Activated CD4-positive, alpha-beta T cell treated with anti-CD3 and anti-CD28 coated beads, Interleukin-10, Interleukin-2, amounts not matched to agents 100 ng/mL and 50 ng/mL, durations not matched to agents 16 hours and 8 hours (primary cell): ENCODE measurements around the gene GABBR2.
"Not testable (repeated sequence)": the region's sequence is repeated elsewhere in the genome, so short reads cannot be mapped to it uniquely, and the experiment has no call there.

Experiments used
- DNase-seq: peaks from one replicate; pipeline ENCODE4 v3.0.0-alpha.2; 2020

Gene GABBR2

GRCh38 chr9:98684816-98685215 lies 23.9 kb downstream of the GABBR2 start:
- not testable (repeated sequence) for DNase-seq

DNA sequence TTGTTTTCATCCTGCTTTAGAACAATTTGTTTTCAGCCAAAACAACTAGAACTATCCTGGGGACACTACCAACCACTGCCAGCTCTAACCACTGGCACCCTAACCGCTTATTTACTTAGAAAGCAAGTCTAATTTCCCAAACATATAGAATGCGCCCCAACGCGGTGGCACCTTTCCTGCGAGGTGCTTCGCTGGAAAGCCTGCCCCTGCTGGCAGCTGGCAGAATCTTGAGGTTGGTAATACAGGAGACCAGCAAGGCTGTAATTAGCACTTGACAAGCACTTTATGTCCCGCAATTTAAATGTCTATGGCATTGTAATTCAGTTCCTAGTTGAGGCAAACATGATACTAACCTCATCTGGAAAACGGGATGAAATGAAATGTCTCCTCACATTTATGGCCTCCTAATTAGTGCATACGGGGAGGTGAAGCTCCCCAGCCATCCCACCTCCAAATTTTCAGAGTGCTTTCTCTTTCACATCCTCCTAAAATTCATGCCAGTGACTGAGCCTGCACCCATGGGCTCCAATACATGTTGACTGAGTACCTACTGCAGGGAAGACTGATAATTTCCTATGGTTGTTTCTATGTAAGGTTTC lies 30.4 kb downstream of the GABBR2 start:
- peak; percentile 36 for DNase-seq

DNA sequence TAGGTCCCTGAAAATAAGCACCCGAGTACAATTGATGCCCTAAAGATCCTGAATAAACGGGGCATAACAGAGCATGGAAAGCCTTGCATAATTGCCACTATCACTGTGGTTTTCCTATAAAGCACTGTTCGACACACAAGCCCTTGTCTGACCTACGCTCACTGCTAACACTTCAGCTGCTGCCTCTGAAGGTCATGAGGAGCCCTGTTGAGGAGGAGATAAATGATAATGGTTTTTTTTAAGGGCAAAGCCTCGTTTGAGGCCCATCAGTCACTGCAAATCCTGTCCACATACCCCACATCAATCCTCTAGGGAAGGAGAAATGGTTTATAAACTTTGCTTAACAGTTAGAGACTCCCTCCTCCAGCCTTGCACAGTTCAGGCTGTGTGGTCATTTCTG lies 35.1 kb downstream of the GABBR2 start:
- no peak for DNase-seq

DNA sequence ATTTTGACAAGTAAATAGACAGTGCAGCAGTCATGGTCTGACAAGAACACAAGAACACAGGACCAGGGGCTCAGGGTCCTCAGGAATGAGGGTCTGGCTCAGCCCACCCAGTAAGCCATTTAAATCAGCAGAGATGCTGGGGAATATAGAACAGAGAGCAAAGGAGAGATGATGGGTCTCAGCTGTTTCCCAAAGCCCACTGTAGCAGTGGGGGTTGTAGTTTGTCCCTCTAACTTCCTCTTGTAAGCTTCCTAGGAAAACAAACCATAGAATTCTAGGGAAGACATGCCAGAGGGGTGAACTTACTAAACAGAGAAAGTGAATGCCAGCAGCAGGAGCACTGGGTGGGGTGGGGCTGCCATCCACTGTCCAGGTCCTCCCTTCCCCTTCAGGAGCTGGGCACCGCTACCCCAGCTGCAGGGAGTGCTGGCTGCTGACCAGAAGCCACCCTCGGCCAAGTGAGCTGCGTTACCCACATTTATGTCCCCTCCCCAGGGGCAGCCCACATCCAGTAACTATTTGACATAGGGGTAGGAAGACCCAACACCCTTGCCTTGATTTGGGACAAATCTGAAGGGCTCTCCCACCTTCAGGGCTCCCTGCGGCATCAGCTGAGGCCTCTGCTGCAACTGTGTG lies 41.6 kb downstream of the GABBR2 start:
- no peak for DNase-seq

DNA sequence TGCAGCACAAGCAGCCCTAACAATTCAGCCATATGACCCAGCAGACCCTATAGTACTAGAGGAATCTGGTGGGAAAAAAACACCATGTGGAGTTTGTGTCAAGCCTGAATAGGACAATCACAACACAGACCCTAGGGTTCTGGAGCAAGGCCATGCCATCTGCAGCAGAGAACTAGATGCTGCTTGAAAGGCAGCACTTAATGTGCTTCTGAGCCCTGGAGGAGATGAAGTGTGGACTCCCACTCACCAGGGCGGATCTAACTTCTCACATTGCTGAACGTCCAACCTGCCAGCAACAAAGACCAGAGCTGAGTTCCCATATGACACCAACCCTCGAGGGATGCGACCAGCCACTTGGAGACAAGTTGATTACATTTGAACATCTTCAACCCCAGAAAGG lies 43.2 kb downstream of the GABBR2 start:
- DNase-seq = no peak

DNA sequence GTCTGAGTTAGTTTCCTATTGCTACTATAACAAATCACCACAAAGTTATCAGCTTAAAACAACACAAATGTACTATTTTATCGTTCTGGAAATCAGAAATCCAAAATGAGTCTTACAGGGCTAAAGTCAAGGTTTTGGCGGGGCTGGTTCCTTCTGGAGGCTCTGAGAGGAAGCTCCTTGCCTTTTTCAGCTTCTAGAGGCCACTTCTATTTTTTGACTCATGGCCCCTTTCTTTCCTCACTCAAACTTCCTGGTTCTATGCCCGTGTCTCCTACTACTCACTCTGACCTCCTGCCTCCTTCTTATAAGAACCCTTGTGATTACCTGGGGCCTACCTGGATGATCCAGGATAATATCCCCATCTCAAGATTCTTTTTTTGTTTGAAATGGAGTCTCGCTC lies 48.2 kb downstream of the GABBR2 start:
- no peak for DNase-seq

- DNase-seq = no peak
Measured at GRCh38 chr9:98658951-98659351, 49.8 kb downstream of the GABBR2 start.

- DNase-seq = no peak
Measured at GRCh38 chr9:98657897-98658296, 50.8 kb downstream of the GABBR2 start.

DNA sequence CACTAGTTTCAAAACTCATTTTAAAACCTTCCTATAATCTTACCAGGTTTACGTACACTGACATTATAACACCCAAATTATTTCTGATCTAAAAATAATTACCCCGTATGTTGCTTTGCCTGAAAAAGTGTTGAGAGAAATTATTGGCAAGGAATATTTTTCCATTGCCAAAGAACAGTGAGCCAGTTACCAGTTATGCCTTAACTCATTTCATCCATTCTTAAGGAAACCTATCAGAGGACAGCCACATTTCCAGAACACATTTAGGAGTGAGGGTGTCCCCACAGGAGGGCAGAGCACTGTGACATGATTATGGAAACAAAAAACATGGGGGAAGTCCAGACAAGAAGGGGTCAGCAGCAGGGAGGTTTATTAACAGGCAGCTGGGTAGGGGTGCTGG lies 52.2 kb downstream of the GABBR2 start:
- no peak for DNase-seq

DNA sequence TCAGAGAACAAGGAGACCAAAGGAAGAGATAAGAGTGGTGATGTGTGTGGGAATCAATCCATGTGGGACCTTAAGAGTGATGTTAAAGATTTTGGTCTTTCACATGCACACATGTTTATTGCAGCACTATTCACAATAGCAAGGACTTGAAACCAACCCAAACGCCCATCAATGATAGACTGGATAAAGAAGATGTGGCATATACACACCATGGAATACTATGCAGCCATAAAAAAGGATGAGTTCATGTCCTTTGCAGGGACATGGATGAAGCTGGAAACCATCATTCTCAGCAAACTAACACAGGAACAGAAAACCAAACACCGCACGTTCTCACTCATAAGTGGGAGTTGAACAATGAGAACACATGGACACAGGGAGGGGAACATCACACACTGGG lies 53.3 kb downstream of the GABBR2 start:
- DNase-seq = not testable (repeated sequence)

GRCh38 chr9:98654247-98654646 lies 54.5 kb downstream of the GABBR2 start:
- DNase-seq = no peak

- no peak for DNase-seq
Measured at GRCh38 chr9:98652741-98653140, 56.0 kb downstream of the GABBR2 start.

GRCh38 chr9:98652302-98652701 lies 56.4 kb downstream of the GABBR2 start:
- DNase-seq = no peak

DNA sequence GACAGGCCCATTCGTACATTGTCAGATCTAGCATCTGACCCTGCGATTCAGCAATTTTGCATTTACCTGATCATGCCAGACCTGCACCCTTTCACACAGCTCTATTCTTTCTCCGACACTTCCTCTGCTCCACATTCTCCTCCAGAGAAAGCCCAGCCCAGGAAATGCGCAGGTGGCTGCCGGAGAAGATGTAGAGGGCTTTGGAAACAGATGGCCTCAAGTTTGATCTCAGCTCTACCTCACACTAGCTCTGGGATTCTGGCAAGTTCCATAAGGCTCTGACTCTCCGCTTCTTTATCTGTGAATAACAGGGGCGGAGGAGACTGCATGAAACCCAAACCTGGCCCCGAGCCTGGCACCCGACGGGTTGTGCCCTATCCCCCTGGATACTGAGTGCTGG lies 61.5 kb downstream of the GABBR2 start:
- no peak for DNase-seq

GRCh38 chr9:98644011-98644410 lies 64.7 kb downstream of the GABBR2 start:
- DNase-seq = no peak

DNA sequence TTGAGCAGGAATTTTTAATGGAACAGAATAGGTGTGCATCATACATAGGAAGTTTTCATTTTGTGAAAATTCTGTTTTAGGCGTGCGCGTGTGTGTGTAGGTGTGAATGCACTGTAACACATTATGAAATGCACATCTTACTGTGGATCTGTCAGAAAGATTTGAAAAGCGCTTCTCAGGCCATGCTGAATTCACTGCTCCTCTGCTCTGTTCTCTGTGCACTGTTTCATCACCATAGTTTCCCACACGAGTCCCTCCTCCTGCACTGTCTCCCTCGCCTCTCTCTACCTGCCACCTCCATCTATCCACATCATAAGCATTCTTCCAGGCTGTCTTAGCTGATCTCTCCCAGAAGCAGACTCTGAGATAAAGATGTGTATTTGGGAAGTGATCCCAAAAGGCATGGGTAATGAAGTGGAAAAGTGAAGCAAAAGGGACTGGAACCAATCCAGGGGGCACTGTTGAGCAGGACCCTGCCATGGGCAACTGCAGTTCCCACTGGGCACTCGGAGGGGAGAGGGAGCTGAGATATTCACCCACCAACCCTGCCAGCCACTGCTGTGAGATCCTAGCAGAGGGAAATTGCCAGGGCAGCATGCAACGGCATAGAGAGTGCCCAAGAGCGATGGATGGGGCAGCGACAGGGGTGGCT lies 65.9 kb downstream of the GABBR2 start:
- DNase-seq = no peak

DNA sequence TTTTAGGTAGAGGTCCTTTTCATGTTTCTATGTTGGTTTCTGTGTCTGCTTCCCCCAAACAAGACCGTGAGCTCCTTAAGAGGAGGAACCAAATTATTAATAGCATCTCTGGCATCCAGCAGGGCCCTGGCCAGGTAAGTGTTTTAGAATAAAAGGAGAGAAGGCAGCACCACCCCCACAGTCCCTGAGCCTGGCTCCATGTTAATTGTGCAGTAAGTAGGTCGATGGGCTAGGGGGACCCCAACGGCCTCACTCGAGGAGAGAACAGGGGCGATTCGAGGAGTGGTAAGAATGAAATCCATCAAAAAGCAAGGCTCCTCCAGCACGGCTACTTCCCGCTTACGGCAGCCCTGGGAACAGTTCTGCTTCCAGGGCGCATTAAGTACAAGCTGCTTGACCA lies 67.0 kb downstream of the GABBR2 start:
- DNase-seq = no peak

GRCh38 chr9:98640394-98640793 lies 68.3 kb downstream of the GABBR2 start:
- no peak for DNase-seq

DNA sequence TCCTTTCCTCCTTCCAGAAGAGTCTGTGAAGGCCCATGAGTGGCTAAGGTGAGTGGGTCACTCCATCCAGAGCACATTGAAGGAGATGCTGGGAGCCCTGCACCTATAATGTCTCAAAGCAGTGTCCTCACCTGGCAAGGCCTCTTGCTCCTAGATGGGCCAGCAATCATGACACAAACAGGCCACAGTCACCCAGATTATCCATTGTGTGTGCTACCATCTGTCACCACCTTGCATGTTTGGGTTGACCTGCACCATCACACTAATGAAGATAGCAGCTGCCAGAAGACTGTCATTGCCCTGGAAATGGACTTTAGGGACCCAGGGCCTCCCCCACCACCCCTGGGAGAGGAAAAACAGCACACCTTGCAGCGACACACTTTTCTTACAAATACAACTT lies 69.6 kb downstream of the GABBR2 start:
- DNase-seq = no peak

DNA sequence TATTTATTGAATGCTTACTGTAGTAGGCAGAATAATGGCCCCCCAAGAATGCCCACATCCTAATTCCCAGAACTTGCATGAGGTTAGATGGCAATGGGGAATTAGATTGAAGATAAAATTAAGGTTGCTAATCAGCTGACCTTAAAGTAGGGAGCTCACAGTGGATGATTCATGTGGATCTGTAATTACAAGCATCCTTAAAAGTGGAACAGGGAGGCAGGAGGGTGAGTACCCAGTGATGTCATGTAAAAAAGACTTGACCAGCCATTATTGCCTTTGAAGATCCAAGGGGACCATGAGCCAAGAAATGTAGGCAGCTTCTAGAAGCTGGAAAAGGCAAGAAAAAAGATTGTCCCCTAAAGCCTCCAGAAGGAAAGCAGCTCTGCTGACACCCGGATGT lies 71.4 kb downstream of the GABBR2 start:
- DNase-seq = no peak

DNA sequence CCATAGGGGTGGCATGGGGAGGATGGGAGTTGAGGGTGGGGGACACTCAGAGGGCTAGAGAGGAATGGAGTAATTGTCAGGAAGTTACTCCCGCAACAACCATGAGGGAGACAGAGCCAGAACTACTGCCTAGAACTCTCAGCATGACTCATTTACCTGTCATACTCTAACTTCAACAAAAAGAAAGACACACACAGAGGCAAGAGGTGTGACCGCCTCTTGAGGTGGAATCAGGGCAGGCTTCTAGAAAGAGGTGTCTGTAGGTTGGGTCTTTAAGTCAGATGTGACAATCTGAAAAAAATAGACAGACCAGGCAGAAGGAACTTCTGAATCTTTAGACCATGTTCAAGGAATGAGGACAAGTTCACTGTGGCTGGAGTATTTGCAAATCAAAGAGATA lies 73.4 kb downstream of the GABBR2 start:
- no peak for DNase-seq

GRCh38 chr9:98634685-98635336 lies 73.9 kb downstream of the GABBR2 start:
- DNase-seq = no peak

DNA sequence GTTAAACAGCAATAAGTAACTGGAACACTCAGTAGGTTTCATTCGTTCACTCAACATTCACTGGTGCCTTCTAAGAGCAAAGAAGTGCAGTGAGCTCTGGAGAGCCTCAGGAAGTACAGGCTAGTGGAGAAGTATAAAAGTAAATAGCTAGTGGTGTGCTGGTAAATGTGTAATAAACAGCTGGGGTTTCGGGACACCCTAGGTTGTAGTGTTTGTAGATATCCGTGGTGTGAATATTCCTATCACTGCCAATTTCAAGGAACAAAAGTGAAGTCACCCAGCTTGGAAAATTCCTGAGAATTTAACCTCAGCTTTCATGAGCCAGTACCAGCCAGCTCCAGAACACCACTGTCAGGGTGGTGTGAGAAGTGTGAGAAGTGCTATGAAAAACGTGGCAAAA lies 75.9 kb downstream of the GABBR2 start:
- no peak for DNase-seq

- no peak for DNase-seq
Measured at GRCh38 chr9:98627296-98627695, 81.4 kb downstream of the GABBR2 start.
